NT2/D1 (cell line): ENCODE results near the gene RABL3.

Experiments
- SUZ12 ChIP-seq: IDR thresholded peaks from 2 replicates; pipeline ENCODE4 v1.6.1; 2011; ENCODE audit not compliant: insufficient read length, insufficient read depth; ENCODE audit errors: extremely low read depth
- YY1 ChIP-seq: IDR thresholded peaks from 2 replicates; pipeline ENCODE4 v1.6.1; 2011; ENCODE audit not compliant: insufficient read length, insufficient read depth

DNA sequence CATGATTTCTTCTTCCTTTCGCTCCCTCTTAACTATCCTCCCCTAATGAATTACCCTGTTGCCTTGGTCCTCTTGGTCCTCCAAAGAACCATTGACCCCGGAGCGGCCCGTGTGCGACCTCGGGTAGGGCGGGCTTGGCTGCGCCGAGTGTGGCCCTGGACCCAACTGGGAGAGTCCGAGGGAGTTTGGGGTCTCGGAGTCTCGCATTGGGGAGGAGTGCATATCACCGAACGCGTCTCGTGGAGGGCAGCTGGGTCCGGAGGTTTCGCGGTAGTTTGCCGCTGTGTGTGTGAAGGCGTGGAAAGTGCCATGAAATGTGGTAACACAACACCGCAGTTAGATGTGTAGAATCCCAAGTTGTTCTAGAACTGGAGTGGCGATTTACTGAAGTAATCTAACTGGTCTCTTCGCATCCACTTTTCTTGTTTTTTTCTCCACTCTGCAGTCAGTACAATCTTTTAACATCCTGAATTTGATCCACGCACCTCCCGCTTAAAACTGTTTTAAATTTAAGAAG is 591 bp upstream of the RABL3 start:
- no peak for TF ChIP-seq SUZ12
- TF ChIP-seq YY1: no peak
